Thyroid gland (tissue), 4 donors: ENCODE results near the gene GALNT13.

Source experiments
- POLR2A ChIP-seq, 2 donors: fragments of 450-650 bp; IDR thresholded peaks; one replicate each; pipeline ENCODE4 v1.6.1; 2017; ENCODE audit warnings: antibody characterized with exemption in 2 of 2, mild to moderate bottlenecking in 2 of 2, moderate library complexity in 1 of 2
- TF ChIP-seq, protein P1 (sequence below), 6 experiments: fragments of 200-600 bp in 3 of 6; fragments of 450-650 bp in 3 of 6; sonication (generic) in 3 of 6; IDR thresholded peaks; one replicate each; pipeline ENCODE4 v1.5.1; 2016 to 2019; ENCODE audit warnings: antibody characterized with exemption in 6 of 6, mild to moderate bottlenecking in 2 of 6, inconsistent platforms in 1 of 6, moderate library complexity in 1 of 6

GRCh38 chr2:154427453-154427852 lies 555.7 kb downstream of the GALNT13 start:
- TF ChIP-seq, protein P1, sequence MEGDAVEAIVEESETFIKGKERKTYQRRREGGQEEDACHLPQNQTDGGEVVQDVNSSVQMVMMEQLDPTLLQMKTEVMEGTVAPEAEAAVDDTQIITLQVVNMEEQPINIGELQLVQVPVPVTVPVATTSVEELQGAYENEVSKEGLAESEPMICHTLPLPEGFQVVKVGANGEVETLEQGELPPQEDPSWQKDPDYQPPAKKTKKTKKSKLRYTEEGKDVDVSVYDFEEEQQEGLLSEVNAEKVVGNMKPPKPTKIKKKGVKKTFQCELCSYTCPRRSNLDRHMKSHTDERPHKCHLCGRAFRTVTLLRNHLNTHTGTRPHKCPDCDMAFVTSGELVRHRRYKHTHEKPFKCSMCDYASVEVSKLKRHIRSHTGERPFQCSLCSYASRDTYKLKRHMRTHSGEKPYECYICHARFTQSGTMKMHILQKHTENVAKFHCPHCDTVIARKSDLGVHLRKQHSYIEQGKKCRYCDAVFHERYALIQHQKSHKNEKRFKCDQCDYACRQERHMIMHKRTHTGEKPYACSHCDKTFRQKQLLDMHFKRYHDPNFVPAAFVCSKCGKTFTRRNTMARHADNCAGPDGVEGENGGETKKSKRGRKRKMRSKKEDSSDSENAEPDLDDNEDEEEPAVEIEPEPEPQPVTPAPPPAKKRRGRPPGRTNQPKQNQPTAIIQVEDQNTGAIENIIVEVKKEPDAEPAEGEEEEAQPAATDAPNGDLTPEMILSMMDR (IDR thresholded peaks at IDR 0.05): no peak
- no peak for TF ChIP-seq POLR2A (IDR thresholded peaks at IDR 0.05)
